HepG2 (cell line): Measurements from ENCODE around the gene ZBTB14. TPM values are rescaled to one million over a fixed set of nuclear protein-coding genes. Genes with fewer than 3 reads are reported as not detected.
A peak's percentile ranks its signal among the peaks of the same experiment; 100 is the strongest.

ENCODE experiments used
- ASH2L ChIP-seq: fragments of 300-600, 200-600 bp; sonication (generic); IDR thresholded peaks from 2 replicates; pipeline ENCODE4 v1.7.0; 2017; ENCODE audit warnings: low read depth, mild to moderate bottlenecking, moderate library complexity, mixed read lengths, low read length; ENCODE audit not compliant: insufficient read length
- ATM ChIP-seq: fragments of 450-650 bp; IDR thresholded peaks from 2 replicates; pipeline ENCODE4 v1.7.1; 2017; ENCODE audit warnings: mild to moderate bottlenecking, borderline replicate concordance
- CBX1 ChIP-seq: IDR thresholded peaks from one replicate; pipeline ENCODE4 v1.6.1; 2016; ENCODE audit warnings: antibody characterized with exemption, low read depth
- CEBPG ChIP-seq: IDR thresholded peaks from 2 replicates; pipeline ENCODE4 v1.6.1; 2016
- DPF2 ChIP-seq: sonication (generic); formaldehyde crosslinking; IDR thresholded peaks from 2 replicates; pipeline ENCODE4 v1.4.0; 2020; ENCODE audit warnings: mild to moderate bottlenecking, low read depth, missing genetic modification reagents, borderline replicate concordance
- KDM5B ChIP-seq: sonication (generic); formaldehyde crosslinking; IDR thresholded peaks from 2 replicates; pipeline ENCODE4 v1.4.0; 2020; ENCODE audit warnings: missing genetic modification reagents, mild to moderate bottlenecking, borderline replicate concordance
- MED8 ChIP-seq: sonication (generic); formaldehyde crosslinking; IDR thresholded peaks from 2 replicates; pipeline ENCODE4 v1.8.1; 2023; ENCODE audit warnings: mild to moderate bottlenecking, missing genetic modification reagents; ENCODE audit not compliant: insufficient replicate concordance
- PPARG ChIP-seq: conservative IDR thresholded peaks from 2 replicates; pipeline ENCODE4 v1.6.1; 2016; ENCODE audit warnings: missing biosample characterization, missing genetic modification reagents
- RXRA ChIP-seq: sonication (generic); formaldehyde crosslinking; IDR thresholded peaks from 2 replicates; pipeline ENCODE4 v1.5.1; 2020; ENCODE audit warnings: missing genetic modification reagents
- SKI ChIP-seq: fragments of 450-650 bp; IDR thresholded peaks from one replicate; pipeline ENCODE4 v1.6.1; 2018; ENCODE audit warnings: mild to moderate bottlenecking; ENCODE audit not compliant: partially characterized antibody
- SMAD1 ChIP-seq: sonication (generic); formaldehyde crosslinking; IDR thresholded peaks from 2 replicates; pipeline ENCODE4 v1.4.0; 2020; ENCODE audit warnings: missing genetic modification reagents, low read depth, mild to moderate bottlenecking, borderline replicate concordance
- TFDP2 ChIP-seq: sonication (generic); formaldehyde crosslinking; IDR thresholded peaks from 2 replicates; pipeline ENCODE4 v1.4.0; 2020; ENCODE audit warnings: missing genetic modification reagents
- ZFP1 ChIP-seq: IDR thresholded peaks from 2 replicates; pipeline ENCODE4 v1.6.1; 2016
- ZNF142 ChIP-seq: sonication (generic); formaldehyde crosslinking; IDR thresholded peaks from 2 replicates; pipeline ENCODE4 v1.4.0; 2020; ENCODE audit warnings: missing genetic modification reagents
- ZNF143 ChIP-seq: sonication (generic); formaldehyde crosslinking; IDR thresholded peaks from 2 replicates; pipeline ENCODE4 v1.4.0; 2020; ENCODE audit warnings: missing genetic modification reagents
- ZNF230 ChIP-seq: sonication (generic); formaldehyde crosslinking; IDR thresholded peaks from 2 replicates; pipeline ENCODE4 v1.4.0; 2020; ENCODE audit warnings: mild to moderate bottlenecking, missing genetic modification reagents
- ZNF275 ChIP-seq: sonication (generic); formaldehyde crosslinking; IDR thresholded peaks from 2 replicates; pipeline ENCODE4 v1.8.0; 2022; ENCODE audit warnings: missing genetic modification reagents, mild to moderate bottlenecking, inconsistent platforms, borderline replicate concordance
- ZNF281 ChIP-seq: sonication (generic); formaldehyde crosslinking; IDR thresholded peaks from 2 replicates; pipeline ENCODE4 v1.4.0; 2020; ENCODE audit warnings: missing genetic modification reagents, borderline replicate concordance
- polyA plus RNA-seq, 8 experiments: library from polyadenylated mRNA; depleted of rRNA in 3 of 8; stranded (reverse) in 7 of 8; unstranded in 1 of 8; fragments of >200 nt; fragmentation: Illumina TruSeq in 4 of 8; extraction: Trizol in 4 of 8; gene quantifications; 2 replicates each; pipeline versions ENCODE4 v1.2.1 to v1.2.3, GENCODE V29; 2011 to 2016; ENCODE audit warnings: low read depth in 4 of 8, missing spikeins in 1 of 8, mixed read lengths in 1 of 8; ENCODE audit not compliant: insufficient read depth in 1 of 8
- total RNA-seq, 5 experiments: library from RNA; depleted of rRNA; stranded (reverse); fragments of >200 nt; fragmentation: Illumina TruSeq; extraction: Trizol; gene quantifications; 2 replicates each; pipeline ENCODE4 v1.2.3, GENCODE V29; 2016; ENCODE audit warnings: low read depth in 1 of 5

The ZBTB14 gene
- total and polyA plus RNA-seq, 2 of the 13 experiments (the other 11 are each of a cell fraction or from before 2014, with no cell fraction given), result 8.0 to 14.4 TPM

- TF ChIP-seq SMAD1 (CRISPR knock-in tag), result peak; percentile 81; the same call in 1 of the 2 replicates
- no peak for TF ChIP-seq ATM
- TF ChIP-seq ASH2L, result peak; percentile 93
- TF ChIP-seq ZFP1, result 0 out of 2 replicates have a peak, but pooled peaks have one; percentile 10
- 0 out of 2 replicates have a peak, but pooled peaks have one; percentile 16 for TF ChIP-seq ZNF143 (CRISPR knock-in tag)
- TF ChIP-seq CEBPG (CRISPR knock-in tag), result peak; percentile 64
- no peak; the same call in 1 of the 2 replicates for TF ChIP-seq ZNF142 (CRISPR knock-in tag)
- peak; percentile 59 for TF ChIP-seq SKI
- peak; percentile 35 for TF ChIP-seq CBX1
- peak; percentile 75 for TF ChIP-seq ZNF281 (CRISPR knock-in tag)
- peak; percentile 90; the same call in 1 of the 2 replicates for TF ChIP-seq ZNF275 (CRISPR knock-in tag)
- TF ChIP-seq DPF2 (CRISPR knock-in tag), result 0 out of 2 replicates have a peak, but pooled peaks have one; percentile 27
- TF ChIP-seq ZNF230 (CRISPR knock-in tag), result 0 out of 2 replicates have a peak, but pooled peaks have one; percentile 22
- peak; percentile 32; the same call in 1 of the 2 replicates for TF ChIP-seq KDM5B (CRISPR knock-in tag)
- peak; percentile 87 for TF ChIP-seq RXRA (CRISPR knock-in tag)
- TF ChIP-seq MED8, result peak; percentile 28
- TF ChIP-seq TFDP2, result peak; percentile 31; the same call in 1 of the 2 replicates
- TF ChIP-seq PPARG (CRISPR knock-in tag), result 0 out of 2 replicates have a peak, but pooled peaks have one; percentile 24
These were observed 2.8 kb upstream of the ZBTB14 start (continued) for GRCh38 chr18:5298156-5298852.
